Measurements from ENCODE around the gene BCAP31. TPM values are rescaled to one million over a fixed set of nuclear protein-coding genes. Genes with fewer than 3 reads are reported as not detected.

Gene BCAP31
- total RNA-seq, 4 donors from 2014 or later, result 76.4 to 129 (median 101) TPM

DNA sequence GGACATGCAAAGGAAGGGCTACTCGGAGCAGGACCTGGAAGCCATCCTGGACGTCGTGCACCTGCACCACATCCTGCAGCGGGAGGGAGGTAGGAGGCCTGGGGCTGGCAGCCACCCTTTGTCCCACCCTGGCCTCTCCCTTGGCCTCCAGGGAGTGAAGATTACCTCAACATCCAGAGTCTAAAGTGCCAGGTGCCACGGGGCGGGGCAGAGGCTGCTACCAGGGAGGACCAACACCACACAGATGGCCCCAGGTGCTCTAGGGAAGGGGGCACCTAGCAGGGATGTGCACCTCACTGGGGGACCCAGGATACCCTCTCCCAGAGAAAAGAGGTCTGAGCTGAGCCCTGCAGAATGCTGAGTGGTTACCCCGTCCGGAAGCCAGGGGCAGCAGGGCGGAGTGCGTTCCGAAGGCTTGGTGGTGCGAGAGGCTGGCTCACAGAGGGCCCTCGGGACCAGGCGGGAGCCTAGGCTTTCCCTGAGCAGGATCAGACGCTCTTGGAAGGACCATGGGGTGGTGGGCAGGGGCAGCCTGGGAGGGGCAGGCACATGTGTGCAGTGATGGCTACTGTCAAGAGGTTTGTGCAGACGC, 16.5 kb upstream of the BCAP31 start:
- Histone ChIP-seq H3K9me3 (no peaks in the 10 kb centered on the region), H3K27me3 (no peaks in the 10 kb centered on the region), H3K4me3 (no peak overlapping the region), H3K27ac (replicated peaks in 1 of 4) (no peak overlapping the region), H3K4me1 (peaks cover 0 to 21% (median 19%) of the 10 kb centered on the region in 4 donors), H3K36me3 (peaks cover 4 to 50% (median 22%) of the 10 kb centered on the region in 4 donors)
- no peak for DNase-seq (ENCODE audit: extremely low spot score)
- intact Hi-C loops (cut with DNase I), result no loop called here
- no peak for TF ChIP-seq EP300 (IDR thresholded peaks at IDR 0.05)
- no peak for TF ChIP-seq POLR2AphosphoS5 (IDR thresholded peaks at IDR 0.05)
- TF ChIP-seq, protein P1, sequence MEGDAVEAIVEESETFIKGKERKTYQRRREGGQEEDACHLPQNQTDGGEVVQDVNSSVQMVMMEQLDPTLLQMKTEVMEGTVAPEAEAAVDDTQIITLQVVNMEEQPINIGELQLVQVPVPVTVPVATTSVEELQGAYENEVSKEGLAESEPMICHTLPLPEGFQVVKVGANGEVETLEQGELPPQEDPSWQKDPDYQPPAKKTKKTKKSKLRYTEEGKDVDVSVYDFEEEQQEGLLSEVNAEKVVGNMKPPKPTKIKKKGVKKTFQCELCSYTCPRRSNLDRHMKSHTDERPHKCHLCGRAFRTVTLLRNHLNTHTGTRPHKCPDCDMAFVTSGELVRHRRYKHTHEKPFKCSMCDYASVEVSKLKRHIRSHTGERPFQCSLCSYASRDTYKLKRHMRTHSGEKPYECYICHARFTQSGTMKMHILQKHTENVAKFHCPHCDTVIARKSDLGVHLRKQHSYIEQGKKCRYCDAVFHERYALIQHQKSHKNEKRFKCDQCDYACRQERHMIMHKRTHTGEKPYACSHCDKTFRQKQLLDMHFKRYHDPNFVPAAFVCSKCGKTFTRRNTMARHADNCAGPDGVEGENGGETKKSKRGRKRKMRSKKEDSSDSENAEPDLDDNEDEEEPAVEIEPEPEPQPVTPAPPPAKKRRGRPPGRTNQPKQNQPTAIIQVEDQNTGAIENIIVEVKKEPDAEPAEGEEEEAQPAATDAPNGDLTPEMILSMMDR (IDR thresholded peaks at IDR 0.05), result no peak
- no peak for TF ChIP-seq POLR2A (IDR thresholded peaks at IDR 0.05; ENCODE audit: low read depth)
- WGBS, result 93% methylated on average over 16 of the region's 16 CpGs

DNA sequence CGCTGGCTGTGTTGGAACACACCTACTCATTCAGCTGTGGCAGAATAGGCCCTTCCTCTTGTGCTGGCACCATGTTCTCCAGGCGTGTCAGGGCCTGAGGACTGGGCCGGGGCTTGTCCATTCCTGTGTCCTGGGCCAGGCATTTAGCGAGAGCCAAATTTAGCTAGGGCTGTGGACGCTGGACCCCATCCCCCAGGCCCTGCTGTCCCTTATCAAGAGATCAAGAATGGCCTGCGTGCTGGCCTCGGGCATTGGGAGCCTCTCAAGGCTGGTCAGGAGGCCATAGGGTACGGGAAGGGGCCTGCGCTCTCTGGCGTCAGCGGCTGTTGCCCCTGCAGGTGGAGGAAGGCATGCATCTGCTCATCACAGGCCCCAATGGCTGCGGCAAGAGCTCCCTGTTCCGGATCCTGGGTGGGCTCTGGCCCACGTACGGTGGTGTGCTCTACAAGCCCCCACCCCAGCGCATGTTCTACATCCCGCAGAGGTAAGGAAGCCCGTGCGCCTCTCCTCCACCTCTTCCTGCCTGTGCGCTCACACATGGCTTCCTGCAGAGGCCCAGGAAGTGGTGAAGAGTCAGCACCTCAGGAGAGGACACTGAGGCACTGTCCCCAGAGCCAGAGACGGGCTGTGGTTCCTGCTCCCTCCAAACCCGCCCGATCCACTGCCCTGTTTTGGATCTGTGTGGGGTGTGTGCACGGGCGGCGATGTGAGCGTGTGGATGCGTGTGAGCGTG, 15.7 kb upstream of the BCAP31 start:
- H3K9me3 ChIP-seq, result no peaks in the 10 kb centered on the region
- no peak for TF ChIP-seq POLR2A (IDR thresholded peaks at IDR 0.05; ENCODE audit: low read depth)
- TF ChIP-seq POLR2AphosphoS5 (IDR thresholded peaks at IDR 0.05), result no peak
- TF ChIP-seq EP300 (IDR thresholded peaks at IDR 0.05), result no peak
- TF ChIP-seq, protein P1 (IDR thresholded peaks at IDR 0.05), result no peak
- H3K27me3 ChIP-seq, result no peaks in the 10 kb centered on the region
- no peak for DNase-seq (ENCODE audit: extremely low spot score)
- H3K36me3 ChIP-seq, result peaks cover 4 to 50% (median 22%) of the 10 kb centered on the region in 4 donors
- WGBS, result 89% methylated on average over 21 of the region's 29 CpGs
- no peak overlapping the region for H3K27ac ChIP-seq (replicated peaks in 1 of 4)
- intact Hi-C loops (cut with DNase I), result no loop called here
- H3K4me1 ChIP-seq, result peaks cover 0 to 21% (median 19%) of the 10 kb centered on the region in 4 donors
- H3K4me3 ChIP-seq, result no peak overlapping the region

DNA sequence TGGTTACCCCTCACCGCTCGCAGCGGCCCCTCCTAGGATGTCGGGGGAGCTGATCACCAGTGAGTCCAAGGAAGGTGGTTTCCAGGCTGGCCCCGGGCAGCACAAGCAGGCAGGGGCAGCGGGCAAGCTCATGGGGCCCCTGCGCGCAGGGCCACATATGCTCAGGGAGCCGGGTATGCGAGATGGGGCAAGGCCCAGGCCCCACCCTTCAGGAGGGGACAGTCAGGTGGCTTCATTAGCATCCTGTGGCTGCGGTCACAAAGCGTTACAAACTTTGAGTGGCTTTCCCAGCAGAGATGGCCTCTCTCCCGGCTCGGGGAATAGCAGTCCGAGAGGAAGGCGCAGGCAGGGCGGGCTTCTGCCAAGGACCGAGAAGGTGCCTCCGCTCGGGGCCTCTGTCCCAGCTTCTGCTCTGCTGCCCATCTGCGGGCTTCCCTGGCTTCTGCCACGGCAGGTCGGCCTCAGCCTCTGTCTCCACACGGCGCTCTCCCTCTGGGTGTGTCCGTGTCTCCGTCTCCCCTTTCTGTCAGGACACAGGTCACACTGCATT, 13.9 kb upstream of the BCAP31 start:
- 89% methylated on average over 18 of the region's 27 CpGs for WGBS
- Histone ChIP-seq H3K4me3 (no peak overlapping the region), H3K27ac (replicated peaks in 1 of 4) (no peak overlapping the region), H3K36me3 (peaks cover 4 to 50% (median 25%) of the 10 kb centered on the region in 4 donors), H3K9me3 (no peaks in the 10 kb centered on the region), H3K4me1 (peaks cover 0 to 5% (median 4%) of the 10 kb centered on the region in 4 donors), H3K27me3 (no peaks in the 10 kb centered on the region)
- TF ChIP-seq POLR2AphosphoS5 (IDR thresholded peaks at IDR 0.05) (no peak), EP300 (IDR thresholded peaks at IDR 0.05) (no peak), POLR2A (IDR thresholded peaks at IDR 0.05; ENCODE audit: low read depth) (no peak)
- TF ChIP-seq, protein P1 (IDR thresholded peaks at IDR 0.05), result no peak
- no peak for DNase-seq (ENCODE audit: extremely low spot score)
- intact Hi-C loops (cut with DNase I), result no loop called here

DNA sequence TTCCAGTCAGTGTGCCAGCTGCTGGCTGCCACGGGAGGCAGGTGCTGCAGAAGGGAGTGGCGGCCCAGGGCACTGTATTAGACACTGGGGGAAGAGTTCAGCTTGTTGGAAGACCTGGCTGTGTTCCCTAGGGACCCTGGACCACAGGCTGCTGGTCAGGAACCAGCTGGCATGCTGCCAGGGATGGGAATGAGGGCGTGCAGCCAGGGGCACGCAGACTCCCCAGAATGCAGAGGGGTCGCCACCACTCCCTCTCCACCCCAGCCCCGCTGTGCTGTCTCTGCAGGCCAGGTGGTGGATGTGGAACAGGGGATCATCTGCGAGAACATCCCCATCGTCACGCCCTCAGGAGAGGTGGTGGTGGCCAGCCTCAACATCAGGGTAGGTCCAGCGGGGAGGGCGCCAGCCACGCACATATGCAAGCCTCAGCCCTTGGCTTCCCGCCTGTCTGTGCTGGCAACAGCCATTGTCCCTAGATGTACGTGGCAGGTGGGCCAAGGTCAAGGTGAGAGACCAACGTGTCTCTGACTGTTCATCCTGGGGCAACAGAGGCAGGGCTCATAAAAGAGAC, 12.8 kb upstream of the BCAP31 start:
- Histone ChIP-seq H3K4me1 (no peaks in the 10 kb centered on the region), H3K27me3 (no peaks in the 10 kb centered on the region), H3K27ac (replicated peaks in 1 of 4) (no peak overlapping the region), H3K9me3 (peaks cover 0 to 8% (median 0%) of the 10 kb centered on the region in 4 donors), H3K4me3 (no peak overlapping the region), H3K36me3 (peaks cover 4 to 50% (median 27%) of the 10 kb centered on the region in 4 donors)
- no peak for TF ChIP-seq EP300 (IDR thresholded peaks at IDR 0.05)
- TF ChIP-seq POLR2AphosphoS5 (IDR thresholded peaks at IDR 0.05), result no peak
- intact Hi-C loops (cut with DNase I), result no loop called here
- no peak for DNase-seq (ENCODE audit: extremely low spot score)
- 91% methylated on average over 9 of the region's 15 CpGs for WGBS

All from esophagus muscularis mucosa (tissue), 4 donors.